Heart left ventricle (tissue), 13 donors: ENCODE data around the gene STARD9.

Source experiments
- CTCF ChIP-seq, 12 donors: fragments of 200-600 bp; sonication (generic) in 4 of 12; IDR thresholded peaks; one replicate each; pipeline versions ENCODE4 v1.5.0 to v1.8.0; 2018 to 2022; ENCODE audit warnings: antibody characterized with exemption in 12 of 12, mild to moderate bottlenecking in 5 of 12
- POLR2A ChIP-seq, 2 donors: fragments of 450-650 bp; IDR thresholded peaks; one replicate each; pipeline ENCODE4 v1.6.1; 2017; ENCODE audit warnings: antibody characterized with exemption in 2 of 2, mild to moderate bottlenecking in 2 of 2, moderate library complexity in 2 of 2
- donor health status: ischemic (EF 13 %, LVEDD 7.1; RV severe dilation, severe dysfunction).
- donor health status: DM: no; HTN: yes; CAD: no.
- donor health status: DM: no; HTN: no; CAD: no.
- donor health status: ischemic (EF 25% LVEDD 6.9; RV normal size, moderate dysfunction).
- donor health status: ischemic (EF 25% LVEDD 5.7; RV mildly dilated, moderate dysfunction).
- donor health status: ischemic (EF 35%, LVEDD 5.7; RV mildly dilated, moderate dysfunction).
- donor health status: nonischemic (EF 11% LVEDD 7.7; RV severe dilation, severe dysfunction).
- donor health status: DM: yes; HTN: yes; CAD: no.
- donor health status: PGD.
- donor health status: ischemic (EF 29% LVEDD 5.4; RV normal size, mild dysfunction).
- donor health status: nonischemic (EF 23%, LVEDD 6.1; RV moderate dilation, normal function).

GRCh38 chr15:42533246-42533645 lies 42.2 kb upstream of the STARD9 start:
- no peak for TF ChIP-seq CTCF (IDR thresholded peaks at IDR 0.05)
- no peak for TF ChIP-seq POLR2A (IDR thresholded peaks at IDR 0.05)
